ENCODE results near the gene RASSF1. TPM values are rescaled to one million over a fixed set of nuclear protein-coding genes. Genes with fewer than 3 reads are reported as not detected.

The RASSF1 gene
- total and polyA plus RNA-seq, 2 of the 8 experiments (the other 6 are each of a cell fraction or from before 2014, with no cell fraction given): 10.3 to 15.7 TPM

DNA sequence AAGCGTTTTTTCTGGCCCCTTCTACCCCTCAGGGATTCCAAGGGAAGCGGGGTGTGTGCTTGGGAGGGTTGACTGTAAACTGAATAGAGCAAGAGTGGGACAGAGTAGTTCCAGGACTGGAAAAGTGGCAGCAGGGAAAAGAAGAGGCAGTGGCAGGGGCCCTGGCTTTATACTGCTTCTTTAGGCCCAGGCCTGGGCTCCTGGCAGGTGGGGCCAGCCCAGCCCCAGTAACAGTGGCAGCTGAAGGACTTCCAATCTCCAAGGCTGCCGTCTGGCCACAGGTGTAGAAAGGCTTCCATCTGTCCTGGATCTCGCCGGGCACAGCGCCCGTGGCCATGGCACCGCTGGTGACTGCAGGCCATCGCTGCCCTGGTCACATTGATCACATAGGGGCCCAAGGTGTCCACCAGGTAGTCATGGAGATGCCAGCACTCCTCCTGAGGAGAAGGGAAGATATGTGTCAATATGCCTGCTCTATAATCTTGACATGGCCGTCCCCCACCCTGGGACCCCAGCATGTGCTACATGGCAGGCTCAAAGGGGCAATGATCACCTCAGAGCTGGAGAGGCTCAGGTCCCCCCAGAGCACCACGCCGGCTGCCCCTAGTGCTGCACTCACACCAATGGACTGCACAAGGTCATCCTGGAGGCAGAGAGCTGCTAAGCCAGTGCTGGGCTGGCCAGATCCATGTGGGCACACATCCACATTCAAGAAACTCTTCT, 47.4 kb downstream of the RASSF1 start:
- H2BK5ac ChIP-seq (ENCODE audit: low read depth, low read length): 0 out of 2 replicates have a peak overlapping the region, but pooled peaks have one; percentile 67
- H3K18ac ChIP-seq (ENCODE audit: extremely low read depth, low read length): no peak overlapping the region
- H3K79me1 ChIP-seq (ENCODE audit: low read depth, low read length): peaks cover 8% of the 10 kb centered on the region; the same call in 1 of the 2 replicates
- H3K23me2 ChIP-seq (ENCODE audit: low read depth, low read length): peaks cover 10% of the 10 kb centered on the region
- H4K20me1 ChIP-seq (replicated peaks in 1 of 2; ENCODE audit: control insufficient read depth in 1 of 2, insufficient read depth in 2 of 2, low read length in 2 of 2): peaks cover 0 to 8% of the 10 kb centered on the region in 2 experiments
- no peaks in the 10 kb centered on the region; a peak in 2 of 7 replicates for H3K27me3 ChIP-seq (replicated peaks in 1 of 4; ENCODE audit: control insufficient read depth in 3 of 4, extremely low read depth in 1 of 4, insufficient read depth in 3 of 4, low read length in 3 of 4)
- peaks cover 0 to 15% of the 10 kb centered on the region in 2 experiments; a peak in 3 of 4 replicates for H3K79me2 ChIP-seq (ENCODE audit: control insufficient read depth in 1 of 2, insufficient read depth in 2 of 2, low read length in 2 of 2)
- FAIRE-seq: no peak
- H3K23ac ChIP-seq (ENCODE audit: insufficient read length): no peak overlapping the region
- H4K5ac ChIP-seq (ENCODE audit: insufficient read length, low read depth, low read length): no peak overlapping the region
- H2BK20ac ChIP-seq (ENCODE audit: low read length): no peak overlapping the region
- H2BK15ac ChIP-seq (ENCODE audit: low read length): no peak overlapping the region
- H3K36me3 ChIP-seq (ENCODE audit: control insufficient read depth in 2 of 4, insufficient read depth in 4 of 4, low read length in 3 of 4): peaks cover 12 to 20% (median 18%) of the 10 kb centered on the region in 4 experiments
- H3K4me1 ChIP-seq (replicated peaks in 1 of 4; ENCODE audit: control insufficient read depth in 3 of 4, insufficient read depth in 4 of 4, low read length in 3 of 4): peaks cover 0 to 9% (median 5%) of the 10 kb centered on the region in 4 experiments; a peak in 5 of 7 replicates
- no peak overlapping the region for H2BK120ac ChIP-seq (replicated peaks; ENCODE audit: low read depth, low read length)
- 0 out of 2 replicates have a peak overlapping the region, but pooled peaks have one; percentile 41 for H4K8ac ChIP-seq (ENCODE audit: extremely low read depth, insufficient read depth, low read length)
- no peak overlapping the region for H2BK12ac ChIP-seq (ENCODE audit: low read depth, low read length)
- 91% methylated on average over 12 of the region's 12 CpGs; no CpG with 5 or more reads in 1 of the 2 experiments for WGBS, 2 experiments (ENCODE audit: extremely low coverage in 1 of 2, insufficient coverage in 1 of 2, insufficient read length in 1 of 2, insufficient replicate concordance in 2 of 2, low coverage in 1 of 2, low lambda C conversion rate in 2 of 2, missing lambda C conversion rate in 1 of 2)
- no peak overlapping the region for H3K4ac ChIP-seq (replicated peaks; ENCODE audit: insufficient read length, low read depth, low read length)
- H3K9me3 ChIP-seq (ENCODE audit: insufficient read depth in 2 of 2, low read depth in 1 of 2, low read length in 1 of 2): no peaks in the 10 kb centered on the region
- ChIA-PET CTCF (ENCODE audit: partially characterized antibody) (interaction anchor here (0.5 to 4.3 kb wide), 11 partner anchors 9 to 99 kb away, joined by 3 to 15 read pairs (median 3); partner anchors contain the start of genes HYAL2 and LSMEM2), POLR2A (ENCODE audit: partially characterized antibody) (interaction anchor here (0.8 to 6.8 kb wide), 10 partner anchors 9 to 55 kb away, joined by 3 to 122 read pairs (median 4); partner anchors contain the start of genes HYAL2, LSMEM2 and TUSC2)
- TF ChIP-seq SP2 (IDR thresholded peaks at IDR 0.05; ENCODE audit: low read length) (no peak), TAF1 (IDR thresholded peaks at IDR 0.05; ENCODE audit: low read depth, low read length) (no peak), YY1 (IDR thresholded peaks at IDR 0.05; ENCODE audit: low read depth, low read length) (no peak), SUZ12 (IDR thresholded peaks at IDR 0.05; ENCODE audit: low read length) (no peak), ASH2L (IDR thresholded peaks at IDR 0.05; ENCODE audit: low read length) (no peak)
- TF ChIP-seq, protein P1, sequence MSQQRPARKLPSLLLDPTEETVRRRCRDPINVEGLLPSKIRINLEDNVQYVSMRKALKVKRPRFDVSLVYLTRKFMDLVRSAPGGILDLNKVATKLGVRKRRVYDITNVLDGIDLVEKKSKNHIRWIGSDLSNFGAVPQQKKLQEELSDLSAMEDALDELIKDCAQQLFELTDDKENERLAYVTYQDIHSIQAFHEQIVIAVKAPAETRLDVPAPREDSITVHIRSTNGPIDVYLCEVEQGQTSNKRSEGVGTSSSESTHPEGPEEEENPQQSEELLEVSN (IDR thresholded peaks at IDR 0.05): no peak
- peak overlapping the region; percentile 59 for H4K91ac ChIP-seq (replicated peaks; ENCODE audit: insufficient read length, low read length)
- no peak overlapping the region for H2AK5ac ChIP-seq (ENCODE audit: low read depth, low read length)
- no peak overlapping the region for H3K9ac ChIP-seq (replicated peaks in 1 of 4; ENCODE audit: extremely low read depth in 1 of 4, low read depth in 3 of 4, low read length in 3 of 4)
- H3K4me2 ChIP-seq (ENCODE audit: insufficient read depth in 1 of 2, low read depth in 2 of 2, low read length in 2 of 2): peak overlapping the region; percentile 93 to 95; a peak in 3 of 4 replicates
- DNase-seq (ENCODE audit: low read depth in 1 of 2, low spot score in 2 of 2): no peak
- no peak overlapping the region for H2AFZ ChIP-seq (ENCODE audit: low read length)
- H3K27ac ChIP-seq (ENCODE audit: low read depth, low read length): 0 out of 2 replicates have a peak overlapping the region, but pooled peaks have one; percentile 37
- H3K56ac ChIP-seq (replicated peaks; ENCODE audit: insufficient read length, low read depth, low read length): no peak overlapping the region
- H3K14ac ChIP-seq (ENCODE audit: insufficient read length): no peak overlapping the region
- peak overlapping the region in 1 of 4 experiments; percentile 94; a peak in 1 of 8 replicates for H3K4me3 ChIP-seq (ENCODE audit: extremely low read depth in 1 of 4, insufficient read depth in 2 of 4, low read depth in 3 of 4, low read length in 4 of 4)

Measured in H1 (cell line).